ENCODE data around the gene FKBP15. TPM values are rescaled to one million over a fixed set of nuclear protein-coding genes. Genes with fewer than 3 reads are reported as not detected.

FKBP15 gene
- total and polyA plus RNA-seq, 3 donors from 2014 or later = 14.7 to 23.5 (median 23.1) TPM

DNA sequence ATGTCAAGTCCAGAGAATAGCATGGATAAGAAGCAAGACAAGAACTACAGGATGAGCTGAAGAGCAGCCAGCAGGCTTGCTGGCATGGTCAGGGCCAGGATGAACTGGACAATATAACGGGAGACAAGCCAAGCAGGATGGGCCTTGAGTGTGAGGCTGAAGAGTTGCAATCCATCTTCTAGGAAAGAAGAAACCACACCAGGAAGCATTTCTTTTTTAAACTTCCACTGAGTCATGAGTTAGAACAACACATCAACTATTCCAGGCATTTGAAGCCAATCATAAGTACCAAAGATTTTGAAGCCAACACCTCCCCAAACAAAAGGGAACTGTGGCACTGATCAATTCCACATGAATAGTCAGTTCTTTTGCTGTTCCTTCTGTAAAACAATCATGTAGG lies 43.0 kb downstream of the FKBP15 start:
- intact Hi-C loops (cut with DNase I; ENCODE audit: low total_unique reads) = no loop called here

DNA sequence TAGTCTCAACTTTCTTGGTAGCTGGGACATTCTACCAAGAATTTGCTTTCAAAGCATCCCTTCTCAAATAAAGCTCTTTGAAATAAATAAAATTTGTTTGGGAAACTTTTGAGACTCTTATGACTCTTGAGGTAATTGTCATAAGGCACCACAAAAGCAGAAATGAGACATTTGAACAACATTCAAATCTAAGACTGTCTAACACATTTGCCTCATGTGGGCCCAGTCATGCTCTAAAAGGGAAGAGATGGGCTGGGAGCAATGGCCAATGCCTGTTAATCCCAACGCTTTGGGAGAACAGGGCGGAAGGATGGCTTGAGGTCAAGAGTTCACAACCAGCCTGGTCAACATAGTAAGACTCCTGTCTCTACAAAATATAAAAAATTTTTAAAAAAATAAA lies 43.8 kb downstream of the FKBP15 start:
- WGBS, 2 donors = 93 to 98% methylated on average over 2 of the region's 2 CpGs
- Histone ChIP-seq H3K4me1 (no peaks in the 10 kb centered on the region), H3K9me3 (no peaks in the 10 kb centered on the region), H3K36me3 (ENCODE audit: low read depth, missing control alignments) (no peaks in the 10 kb centered on the region), H3K27me3 (no peaks in the 10 kb centered on the region), H3K4me3 (no peak overlapping the region), H3K27ac (no peak overlapping the region)
- DNase-seq = no peak
- intact Hi-C loops (cut with DNase I; ENCODE audit: low total_unique reads) = no loop called here
- TF ChIP-seq POLR2A (IDR thresholded peaks at IDR 0.05) = no peak
- TF ChIP-seq, protein P1, sequence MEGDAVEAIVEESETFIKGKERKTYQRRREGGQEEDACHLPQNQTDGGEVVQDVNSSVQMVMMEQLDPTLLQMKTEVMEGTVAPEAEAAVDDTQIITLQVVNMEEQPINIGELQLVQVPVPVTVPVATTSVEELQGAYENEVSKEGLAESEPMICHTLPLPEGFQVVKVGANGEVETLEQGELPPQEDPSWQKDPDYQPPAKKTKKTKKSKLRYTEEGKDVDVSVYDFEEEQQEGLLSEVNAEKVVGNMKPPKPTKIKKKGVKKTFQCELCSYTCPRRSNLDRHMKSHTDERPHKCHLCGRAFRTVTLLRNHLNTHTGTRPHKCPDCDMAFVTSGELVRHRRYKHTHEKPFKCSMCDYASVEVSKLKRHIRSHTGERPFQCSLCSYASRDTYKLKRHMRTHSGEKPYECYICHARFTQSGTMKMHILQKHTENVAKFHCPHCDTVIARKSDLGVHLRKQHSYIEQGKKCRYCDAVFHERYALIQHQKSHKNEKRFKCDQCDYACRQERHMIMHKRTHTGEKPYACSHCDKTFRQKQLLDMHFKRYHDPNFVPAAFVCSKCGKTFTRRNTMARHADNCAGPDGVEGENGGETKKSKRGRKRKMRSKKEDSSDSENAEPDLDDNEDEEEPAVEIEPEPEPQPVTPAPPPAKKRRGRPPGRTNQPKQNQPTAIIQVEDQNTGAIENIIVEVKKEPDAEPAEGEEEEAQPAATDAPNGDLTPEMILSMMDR (IDR thresholded peaks at IDR 0.05) = no peak

More for the DNA sequence above, 43.0 kb downstream of the FKBP15 start:
- H3K36me3 ChIP-seq (ENCODE audit: low read depth, missing control alignments) = no peaks in the 10 kb centered on the region
- no peaks in the 10 kb centered on the region for H3K9me3 ChIP-seq
- H3K27ac ChIP-seq = no peak overlapping the region
- WGBS, 2 donors = 96 to 100% methylated on average over 1 of the region's 1 CpG
- DNase-seq = no peak
- no peaks in the 10 kb centered on the region for H3K27me3 ChIP-seq
- H3K4me3 ChIP-seq = no peak overlapping the region
- TF ChIP-seq, protein P1 (IDR thresholded peaks at IDR 0.05) = no peak
- no peak for TF ChIP-seq POLR2A (IDR thresholded peaks at IDR 0.05)
- no peaks in the 10 kb centered on the region for H3K4me1 ChIP-seq

DNA sequence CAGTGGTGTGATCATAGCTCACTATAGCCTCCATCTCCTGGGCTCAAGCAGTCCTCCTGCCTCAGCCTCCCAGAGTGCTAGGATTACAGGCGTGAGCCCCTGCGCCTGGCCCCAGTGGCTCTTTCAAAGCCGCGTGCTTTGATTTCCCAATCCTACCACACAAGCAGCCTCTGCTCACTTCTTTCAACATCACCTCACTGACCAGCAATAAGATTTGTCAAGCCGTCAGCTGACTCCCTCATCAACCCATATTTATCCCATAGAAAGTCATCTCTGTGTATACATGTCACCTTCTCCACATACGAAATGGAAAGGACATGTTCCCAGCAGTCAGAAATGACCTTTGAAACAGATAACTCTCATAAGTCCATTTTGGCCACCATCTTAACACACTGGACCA lies 44.3 kb downstream of the FKBP15 start:
- H3K36me3 ChIP-seq (ENCODE audit: low read depth, missing control alignments) = no peaks in the 10 kb centered on the region

DNA sequence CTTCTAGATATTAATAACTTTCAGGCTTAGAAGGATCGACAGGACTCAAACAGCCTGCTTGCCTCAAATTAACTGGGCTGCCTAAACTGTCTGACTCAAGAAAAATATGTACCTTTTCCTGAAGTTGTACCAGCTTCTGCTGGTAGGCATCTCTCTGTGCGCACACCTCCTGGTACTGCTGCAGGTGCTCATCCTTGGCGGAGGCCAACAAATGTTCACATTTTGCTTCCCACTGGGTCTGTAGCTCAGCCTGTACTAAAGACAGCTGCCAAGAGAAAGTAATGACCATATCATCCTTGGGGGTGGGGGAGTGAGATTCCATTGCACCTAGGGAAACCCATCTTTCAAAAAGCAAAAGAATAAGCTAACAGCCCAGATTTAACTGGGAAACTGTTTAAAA lies 47.7 kb downstream of the FKBP15 start:
- Histone ChIP-seq H3K27ac (no peak overlapping the region), H3K27me3 (no peaks in the 10 kb centered on the region), H3K9me3 (no peaks in the 10 kb centered on the region), H3K4me3 (no peak overlapping the region), H3K36me3 (ENCODE audit: low read depth, missing control alignments) (peaks cover 3% of the 10 kb centered on the region), H3K4me1 (no peaks in the 10 kb centered on the region)
- WGBS, 2 donors = 85 to 91% methylated on average over 3 of the region's 3 CpGs
- no peak for TF ChIP-seq POLR2A (IDR thresholded peaks at IDR 0.05)
- TF ChIP-seq, protein P1 (IDR thresholded peaks at IDR 0.05) = no peak
- intact Hi-C loops (cut with DNase I; ENCODE audit: low total_unique reads) = no loop called here
- DNase-seq = no peak

More for the DNA sequence above, 44.3 kb downstream of the FKBP15 start:
- no peaks in the 10 kb centered on the region for H3K9me3 ChIP-seq
- no peak for DNase-seq
- H3K27ac ChIP-seq = no peak overlapping the region
- H3K4me3 ChIP-seq = no peak overlapping the region
- TF ChIP-seq, protein P1 (IDR thresholded peaks at IDR 0.05) = no peak
- no peak for TF ChIP-seq POLR2A (IDR thresholded peaks at IDR 0.05)
- no peaks in the 10 kb centered on the region for H3K4me1 ChIP-seq
- no peaks in the 10 kb centered on the region for H3K27me3 ChIP-seq
- 90 to 97% methylated on average over 6 of the region's 6 CpGs for WGBS, 2 donors
- intact Hi-C loops (cut with DNase I; ENCODE audit: low total_unique reads) = no loop called here

DNA sequence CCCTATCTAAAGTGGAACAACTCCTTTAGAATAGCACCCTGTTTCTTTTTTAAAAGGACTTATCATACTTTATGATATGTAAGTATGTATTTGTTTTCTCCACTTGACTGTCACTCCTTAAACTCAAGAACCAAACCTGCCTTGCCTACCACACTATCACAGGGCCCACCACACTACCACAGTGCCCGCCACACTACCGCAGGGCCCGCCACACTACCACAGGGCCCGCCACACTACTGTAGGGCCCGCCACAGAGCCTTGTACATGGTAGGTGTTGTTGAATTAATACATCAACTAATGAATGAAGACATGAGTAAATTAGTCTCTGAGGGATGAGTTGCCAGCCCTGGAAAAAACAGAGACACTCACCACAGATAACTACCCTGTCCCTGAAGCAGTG lies 52.3 kb downstream of the FKBP15 start:
- TF ChIP-seq, protein P1 (IDR thresholded peaks at IDR 0.05) = no peak
- TF ChIP-seq POLR2A (IDR thresholded peaks at IDR 0.05) = no peak
- peaks cover 3% of the 10 kb centered on the region for H3K4me1 ChIP-seq
- H3K36me3 ChIP-seq (ENCODE audit: low read depth, missing control alignments) = peaks cover 3% of the 10 kb centered on the region
- WGBS, 2 donors = 97 to 99% methylated on average over 5 of the region's 5 CpGs
- no peak for DNase-seq
- H3K4me3 ChIP-seq = no peak overlapping the region
- H3K27ac ChIP-seq = no peak overlapping the region
- H3K27me3 ChIP-seq = no peaks in the 10 kb centered on the region
- intact Hi-C loops (cut with DNase I; ENCODE audit: low total_unique reads) = no loop called here
- no peaks in the 10 kb centered on the region for H3K9me3 ChIP-seq
